Small intestine (tissue), 16 donors: ENCODE results near the gene NRG3. TPM values are rescaled to one million over a fixed set of nuclear protein-coding genes. Genes with fewer than 3 reads are reported as not detected.

Source experiments
- DNase-seq, 2 donors: peaks; one replicate each; pipeline versions ENCODE4 v3.0.0 to v3.0.0-alpha.2; 2013
- FAIRE-seq: peaks from 2 replicates; lab custom pipeline; 2012; peaks lifted over from hg19 to GRCh38; lab: Jason Lieb, UNC
- H3K27ac ChIP-seq, 3 donors: one replicate each; pipeline ENCODE4 v1.5.1; 2013; ENCODE audit warnings: low read length in 2 of 3, mild to moderate bottlenecking in 2 of 3, control low read depth in 1 of 3, inconsistent platforms in 1 of 3, low read depth in 1 of 3, moderate library complexity in 1 of 3
- H3K27me3 ChIP-seq, 3 donors: one replicate each; pipeline ENCODE4 v1.6.1; 2013; ENCODE audit warnings: low read length in 3 of 3, inconsistent platforms in 1 of 3; ENCODE audit not compliant: control insufficient read depth in 3 of 3, insufficient read depth in 3 of 3
- H3K36me3 ChIP-seq, 3 donors: one replicate each; pipeline ENCODE4 v1.6.1; 2013; ENCODE audit warnings: low read length in 3 of 3, inconsistent platforms in 1 of 3, low read depth in 1 of 3, mild to moderate bottlenecking in 1 of 3, moderate library complexity in 1 of 3; ENCODE audit not compliant: control insufficient read depth in 3 of 3, insufficient read depth in 2 of 3
- H3K4me1 ChIP-seq, 3 donors: one replicate each; pipeline ENCODE4 v1.6.1; 2013; ENCODE audit warnings: low read length in 2 of 3, inconsistent platforms in 1 of 3, low read depth in 1 of 3, mild to moderate bottlenecking in 1 of 3, moderate library complexity in 1 of 3; ENCODE audit not compliant: control insufficient read depth in 3 of 3, insufficient read depth in 2 of 3
- H3K4me3 ChIP-seq, 3 donors: one replicate each; pipeline ENCODE4 v1.5.1; 2013; ENCODE audit warnings: low read length in 3 of 3, control low read depth in 1 of 3, inconsistent platforms in 1 of 3, low read depth in 1 of 3, mild to moderate bottlenecking in 1 of 3, moderate library complexity in 1 of 3
- H3K9me3 ChIP-seq, 2 donors: one replicate each; pipeline ENCODE4 v1.6.1; 2013; ENCODE audit warnings: low read depth in 1 of 2, low read length in 1 of 2; ENCODE audit not compliant: control insufficient read depth in 2 of 2, insufficient read depth in 1 of 2
- WGBS, 3 donors: extraction: QIAGEN DNeasy Blood & Tissue Kit; methylation state at CpG; one replicate each; pipeline ENCODE4 v1.1.7; 2013; 5-methylcytosine and 5-hydroxymethylcytosine counted together
- long read RNA-seq, 10 donors: transcript quantifications; one replicate each; lab custom pipeline, GENCODE V29; 2026
- polyA plus RNA-seq, 4 donors: library from polyadenylated mRNA; stranded (reverse) in 3 of 4; unstranded in 1 of 4; fragments of 200-250 nt in 3 of 4; fragments of 120-200 nt in 1 of 4; gene quantifications; one replicate each; pipeline versions ENCODE4 v1.2.1 to v1.2.3, GENCODE V29; 2013
- donor health status: healthy with polysubstance abuse.
- donor health status: control.
- donor health status: control.
- donor health status: Bipolar disorder and iron deficiency.
- donor health status: healthy.

Gene NRG3
- under 1 TPM in 2 of 4 donors, not detected in 2; 0.25 to 0.72 TPM for polyA plus RNA-seq
- long read RNA-seq, donor 1 = 0 reads
- long read RNA-seq, donor 2 = 0 reads
- long read RNA-seq, donor 3 = 0 reads
- long read RNA-seq, donor 4 = 0 reads
- long read RNA-seq, donor 5 = 0 reads
- long read RNA-seq, donor 6 = 0 reads
- long read RNA-seq, donor 7 = 0 reads
- long read RNA-seq, donor 8 = 0 reads
- long read RNA-seq, donor 9 = 0 reads
- long read RNA-seq, donor 10 = 0 reads

DNA sequence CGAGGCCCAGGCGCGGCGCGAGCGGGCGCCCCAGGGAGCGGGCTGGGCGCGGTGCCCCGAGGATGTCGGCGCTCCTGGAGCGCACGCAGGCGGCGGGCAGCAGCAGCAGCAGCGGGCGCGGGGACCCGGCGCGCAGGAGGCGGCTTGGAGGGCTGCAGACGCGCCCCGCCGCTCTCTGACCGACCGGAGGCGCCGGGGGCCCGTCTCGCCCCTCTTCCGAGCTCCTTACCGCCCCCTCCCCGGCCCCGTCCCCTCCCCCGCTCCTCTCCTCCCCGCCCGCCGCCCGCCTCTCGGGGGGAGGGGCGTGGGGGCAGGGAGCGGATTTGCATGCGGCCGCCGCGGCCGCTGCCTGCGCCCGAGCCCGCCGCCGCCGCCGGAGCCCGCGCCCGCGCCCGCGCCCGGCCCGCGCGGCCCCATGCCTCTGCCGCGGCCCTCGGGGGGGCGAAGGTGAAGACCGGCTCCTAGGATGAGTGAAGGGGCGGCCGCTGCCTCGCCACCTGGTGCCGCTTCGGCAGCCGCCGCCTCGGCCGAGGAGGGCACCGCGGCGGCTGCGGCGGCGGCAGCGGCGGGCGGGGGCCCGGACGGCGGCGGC lies at the start of gene NRG3:
Gene NRG3 (plus strand): TSS at position 320 of the 592 bp plus-strand sequence.
- DNase-seq (no peak), FAIRE-seq (no peak)
- no peak within 1 kb of the TSS for H3K27ac ChIP-seq
- H3K4me3 ChIP-seq = peak within 1 kb of the TSS in 2 of 3 donors; percentile 24 to 32
- no peaks in the 10 kb centered on the region for H3K9me3 ChIP-seq
- WGBS, 3 donors = 2 to 11% (median 5%) methylated on average over 38 to 94 of the region's 95 CpGs
- H3K4me1 ChIP-seq = peaks cover 0 to 3% (median 0%) of the 10 kb centered on the region in 3 donors
- H3K36me3 ChIP-seq = no peaks in the 10 kb centered on the region
- peaks cover 14 to 56% (median 24%) of the 10 kb centered on the region in 3 donors for H3K27me3 ChIP-seq

DNA sequence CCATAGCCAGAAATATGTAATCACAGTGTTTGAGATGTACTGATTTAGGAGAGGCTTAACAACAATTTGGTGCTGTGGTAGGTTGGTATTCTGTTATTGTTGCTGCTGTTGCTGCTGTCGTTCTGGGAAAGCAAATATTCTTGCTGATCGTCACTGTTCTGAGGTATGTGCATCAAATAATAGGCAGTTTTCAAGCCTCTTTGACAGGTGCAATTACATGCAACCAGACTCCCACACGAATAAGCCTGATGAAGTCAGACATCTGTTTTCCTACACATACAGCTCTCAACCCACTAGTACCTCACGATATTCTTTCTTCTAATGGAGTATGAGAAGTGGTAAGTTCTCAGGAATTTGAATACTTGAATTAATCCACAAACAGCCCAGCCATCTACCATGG lies 46.7 kb upstream of the NRG3 start:
- Histone ChIP-seq H3K4me1 (no peaks in the 10 kb centered on the region), H3K9me3 (no peaks in the 10 kb centered on the region), H3K4me3 (no peak overlapping the region), H3K36me3 (no peaks in the 10 kb centered on the region), H3K27me3 (no peaks in the 10 kb centered on the region), H3K27ac (no peak overlapping the region)
- 63 to 70% (median 65%) methylated on average over 4 of the region's 4 CpGs for WGBS, 3 donors
- DNase-seq (no peak), FAIRE-seq (no peak)

DNA sequence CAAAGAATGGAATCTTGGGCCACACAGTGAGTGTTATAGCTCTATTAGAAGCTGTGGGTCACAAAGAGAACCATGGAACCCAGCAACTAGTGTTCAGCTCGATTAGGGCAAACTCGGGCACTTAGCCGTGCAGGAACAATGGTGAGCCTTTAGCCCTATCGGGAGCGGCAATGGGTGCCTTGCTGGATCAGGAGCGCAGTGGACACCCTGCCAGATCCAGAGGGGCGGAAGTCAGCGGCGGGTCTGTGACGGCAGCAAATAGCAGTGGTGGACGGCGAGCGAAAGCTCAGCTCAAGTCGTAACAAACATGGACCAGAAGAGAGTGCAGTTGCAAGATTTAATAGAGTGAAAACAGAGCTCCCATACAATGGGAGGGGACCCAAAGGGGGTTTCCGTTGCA lies 43.9 kb upstream of the NRG3 start:
- Histone ChIP-seq H3K27me3 (no peaks in the 10 kb centered on the region), H3K4me3 (no peak overlapping the region), H3K4me1 (no peaks in the 10 kb centered on the region), H3K27ac (no peak overlapping the region), H3K9me3 (no peaks in the 10 kb centered on the region), H3K36me3 (no peaks in the 10 kb centered on the region)
- no peak for DNase-seq
- no peak for FAIRE-seq
- WGBS, 3 donors = 90 to 94% (median 92%) methylated on average over 15 of the region's 15 CpGs

DNA sequence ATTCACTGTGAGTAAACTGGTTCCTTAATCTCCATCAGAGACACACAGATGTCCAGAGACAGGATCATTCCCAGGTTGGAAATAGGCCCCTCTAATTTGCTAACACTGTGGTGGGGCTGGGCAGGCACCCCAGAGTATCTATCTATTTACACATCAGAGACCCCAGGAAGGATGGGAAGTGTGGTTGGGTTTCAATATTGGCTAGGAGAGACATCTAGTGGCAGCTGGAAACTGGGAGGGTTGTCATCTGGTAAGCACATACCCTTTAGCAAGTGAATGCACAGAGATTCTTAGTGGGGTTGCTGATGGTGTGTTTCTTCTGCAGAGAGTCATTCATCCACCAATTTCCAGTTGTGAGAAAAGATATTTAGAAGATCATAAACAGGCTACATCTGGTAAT lies 36.0 kb upstream of the NRG3 start:
- Histone ChIP-seq H3K4me3 (no peak overlapping the region), H3K36me3 (no peaks in the 10 kb centered on the region), H3K9me3 (no peaks in the 10 kb centered on the region), H3K27ac (no peak overlapping the region), H3K4me1 (no peaks in the 10 kb centered on the region), H3K27me3 (no peaks in the 10 kb centered on the region)
- FAIRE-seq (no peak), DNase-seq (no peak)

DNA sequence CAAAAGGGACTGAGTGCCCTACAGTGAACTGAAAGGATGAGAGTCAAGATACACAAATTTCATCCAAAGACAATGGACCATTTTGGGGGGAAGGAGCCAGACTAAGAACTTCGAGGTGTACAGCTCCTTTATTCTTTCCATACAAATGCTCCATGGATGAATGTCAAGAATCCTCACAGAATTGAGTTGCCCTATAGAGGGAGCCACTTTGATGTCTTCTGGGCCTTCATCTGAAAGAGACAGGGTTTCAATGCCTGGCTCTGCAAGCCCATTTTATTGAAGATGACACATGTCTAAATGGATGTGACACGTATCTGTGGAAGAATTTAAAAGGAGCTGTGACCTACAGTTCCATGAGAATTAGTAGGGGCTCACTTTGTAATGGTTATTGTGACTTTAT lies 32.0 kb upstream of the NRG3 start:
- Histone ChIP-seq H3K27ac (no peak overlapping the region), H3K4me3 (no peak overlapping the region), H3K9me3 (no peaks in the 10 kb centered on the region), H3K27me3 (no peaks in the 10 kb centered on the region), H3K36me3 (no peaks in the 10 kb centered on the region), H3K4me1 (no peaks in the 10 kb centered on the region)
- DNase-seq (no peak), FAIRE-seq (no peak)
- 48 to 68% (median 51%) methylated on average over 2 of the region's 2 CpGs for WGBS, 3 donors

DNA sequence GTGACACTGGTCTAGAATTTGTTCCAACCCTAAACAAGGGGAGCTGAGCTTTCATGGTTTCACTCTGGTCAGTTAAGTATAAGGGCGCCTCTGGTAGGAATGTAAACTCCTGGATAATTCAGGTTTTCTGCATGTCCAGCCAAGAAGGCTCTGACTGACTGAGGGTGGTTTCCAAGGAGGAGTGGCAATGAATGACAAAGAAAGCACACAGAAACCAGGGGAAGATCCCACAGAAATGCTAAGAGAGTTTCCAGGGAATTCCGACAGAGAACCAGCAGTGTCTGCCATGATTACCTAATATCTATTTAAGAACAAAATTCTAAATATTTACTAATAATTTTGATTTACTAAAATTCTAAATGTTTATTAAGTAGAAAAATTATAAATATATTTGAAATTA lies 27.3 kb upstream of the NRG3 start:
- Histone ChIP-seq H3K4me3 (no peak overlapping the region), H3K27me3 (no peaks in the 10 kb centered on the region), H3K27ac (no peak overlapping the region), H3K4me1 (no peaks in the 10 kb centered on the region), H3K9me3 (no peaks in the 10 kb centered on the region), H3K36me3 (no peaks in the 10 kb centered on the region)
- no peak for DNase-seq
- WGBS, 3 donors = 75 to 80% (median 76%) methylated on average over 2 of the region's 2 CpGs
- no peak for FAIRE-seq

DNA sequence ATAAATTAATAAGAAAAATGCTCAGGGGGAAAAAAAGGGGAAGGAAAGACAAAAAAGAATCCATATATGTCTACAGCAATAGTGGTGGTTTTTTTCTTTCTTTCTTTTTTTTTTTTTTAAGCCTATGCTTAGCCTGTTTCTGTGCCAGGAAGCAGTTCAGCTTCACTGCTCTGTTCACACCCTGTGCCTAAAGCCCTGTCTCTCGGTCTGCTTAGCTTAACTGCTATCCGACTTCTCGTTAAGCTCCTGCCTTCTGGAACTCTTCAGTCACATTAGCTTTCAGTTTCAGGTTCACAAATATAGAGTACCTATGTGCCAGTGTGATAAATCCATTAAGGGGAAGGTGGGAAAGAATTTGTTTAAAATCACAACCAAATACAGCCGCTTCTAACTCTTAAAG lies 26.5 kb upstream of the NRG3 start:
- WGBS, 3 donors = 36 to 47% (median 41%) methylated on average over 4 of the region's 4 CpGs
- Histone ChIP-seq H3K4me1 (no peaks in the 10 kb centered on the region), H3K9me3 (no peaks in the 10 kb centered on the region), H3K27me3 (no peaks in the 10 kb centered on the region), H3K36me3 (no peaks in the 10 kb centered on the region), H3K27ac (no peak overlapping the region), H3K4me3 (no peak overlapping the region)
- FAIRE-seq (no peak), DNase-seq (no peak)

DNA sequence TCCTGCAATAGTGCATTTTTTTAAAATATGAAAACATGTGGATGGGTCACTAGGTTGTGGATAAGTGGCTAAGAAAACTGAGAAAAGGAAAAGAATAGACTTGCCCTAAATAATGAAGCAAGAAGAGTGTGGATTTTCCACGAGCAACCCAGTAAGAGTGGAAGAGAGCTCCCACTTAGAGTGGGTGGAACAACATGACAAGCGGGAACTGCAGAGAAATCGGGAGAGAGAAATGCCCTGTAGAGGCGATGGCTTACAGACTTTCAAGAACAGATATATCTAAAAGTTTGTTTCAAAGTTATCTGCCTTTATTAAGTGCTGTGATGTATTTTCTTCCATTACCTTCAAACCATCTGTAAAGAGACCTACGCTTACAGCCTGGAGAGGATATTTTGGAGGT lies 26.1 kb upstream of the NRG3 start:
- no peaks in the 10 kb centered on the region for H3K4me1 ChIP-seq
- H3K36me3 ChIP-seq = no peaks in the 10 kb centered on the region
- H3K27ac ChIP-seq = no peak overlapping the region
- WGBS, 3 donors = 84 to 88% (median 84%) methylated on average over 5 of the region's 5 CpGs
- H3K4me3 ChIP-seq = no peak overlapping the region
- FAIRE-seq (no peak), DNase-seq (no peak)
- no peaks in the 10 kb centered on the region for H3K9me3 ChIP-seq
- no peaks in the 10 kb centered on the region for H3K27me3 ChIP-seq

DNA sequence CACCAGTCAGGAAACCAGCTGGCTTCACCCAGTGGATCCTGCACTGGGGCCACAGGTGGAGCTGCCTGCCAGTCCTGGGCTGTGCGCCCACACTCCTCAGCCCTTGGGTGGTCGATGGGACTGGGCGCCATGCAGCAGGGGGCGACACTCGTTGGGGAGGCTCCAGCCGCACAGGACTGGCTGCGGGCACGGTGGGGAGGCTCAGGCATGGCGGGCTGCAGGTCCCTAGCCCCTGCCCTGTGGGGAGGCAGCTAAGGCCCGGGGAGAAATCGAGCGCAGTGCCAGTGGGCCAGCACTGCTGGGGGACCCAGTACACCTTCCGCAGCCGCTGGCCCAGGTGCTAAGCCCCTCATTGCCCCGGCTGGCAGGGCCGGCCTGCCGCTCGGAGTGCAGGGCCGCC lies 12.4 kb upstream of the NRG3 start:
- H3K27me3 ChIP-seq = no peaks in the 10 kb centered on the region
- FAIRE-seq (no peak), DNase-seq (no peak)
- WGBS, 3 donors = 94 to 95% (median 95%) methylated on average over 15 to 19 of the region's 19 CpGs
- peaks cover 0 to 5% of the 10 kb centered on the region in 2 donors for H3K9me3 ChIP-seq
- H3K27ac ChIP-seq = no peak overlapping the region
- H3K36me3 ChIP-seq = no peaks in the 10 kb centered on the region
- no peak overlapping the region for H3K4me3 ChIP-seq
- no peaks in the 10 kb centered on the region for H3K4me1 ChIP-seq
